Measurements from ENCODE around the gene NPTN. TPM values are rescaled to one million over a fixed set of nuclear protein-coding genes. Genes with fewer than 3 reads are reported as not detected.

The NPTN gene
- total and polyA plus RNA-seq, 9 of the 15 experiments (the other 6 are each of a cell fraction or from before 2014, with no cell fraction given) = 9.6 to 48.5 (median 21.7) TPM

DNA sequence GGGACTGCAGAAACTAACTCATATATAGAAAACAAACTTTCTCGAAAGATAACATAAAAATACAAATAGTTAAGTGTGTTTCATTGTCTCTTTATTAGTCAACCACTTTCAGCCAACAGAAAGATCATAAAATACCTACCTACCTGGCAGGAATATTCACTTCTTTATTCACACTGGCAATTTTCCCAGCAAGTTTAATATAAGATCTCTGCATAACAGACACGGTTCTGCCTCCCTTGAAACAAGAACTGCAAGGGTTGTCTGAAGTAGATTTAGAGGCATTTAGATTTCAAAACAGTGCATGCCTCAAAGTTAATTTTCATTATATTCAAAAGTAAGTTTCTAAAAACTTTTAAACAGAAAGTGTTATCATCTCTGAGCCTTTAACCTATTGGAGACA lies 7.1 kb downstream of the NPTN start:
- CTCF ChIA-PET (ENCODE audit: low intra/inter-chr PET ratio) = no interaction called here

More for the DNA sequence above, 7.1 kb downstream of the NPTN start:
- Histone ChIP-seq H3K4me3 (no peak overlapping the region), H2AFZ (ENCODE audit: low read depth, low read length) (no peak overlapping the region), H3K9ac (ENCODE audit: insufficient read depth in 1 of 2, low read depth in 2 of 2, low read length in 2 of 2) (no peak overlapping the region), H3K79me2 (ENCODE audit: control insufficient read depth, insufficient read depth, low read length) (peaks cover 95% of the 10 kb centered on the region), H4K20me1 (replicated peaks; ENCODE audit: control insufficient read depth, insufficient read depth, low read length) (peaks cover 9% of the 10 kb centered on the region; the same call in 1 of the 2 replicates), H3K9me3 (replicated peaks; ENCODE audit: control insufficient read depth, insufficient read depth, low read depth, low read length) (no peaks in the 10 kb centered on the region), H3K27me3 (ENCODE audit: control insufficient read depth in 2 of 2, insufficient read depth in 2 of 2, low read length in 2 of 2) (no peaks in the 10 kb centered on the region), H3K27ac (ENCODE audit: extremely low read depth, low read depth, low read length) (no peak overlapping the region), H3K4me2 (ENCODE audit: insufficient read depth, low read length) (no peak overlapping the region), H3K9me1 (ENCODE audit: control insufficient read depth, insufficient read depth, low read length) (no peaks in the 10 kb centered on the region), H3K36me3 (ENCODE audit: control insufficient read depth, insufficient read depth, low read length) (no peaks in the 10 kb centered on the region), H3K4me1 (replicated peaks in 1 of 2; ENCODE audit: control insufficient read depth in 2 of 2, insufficient read depth in 2 of 2, low read length in 2 of 2) (peaks cover 7 to 14% of the 10 kb centered on the region in 2 experiments)
- no peak for FAIRE-seq
- in situ Hi-C loops (cut with MboI) (no loop called here), intact Hi-C loops (cut with micrococcal nuclease) (no loop called here)
- POLR2A ChIA-PET = interaction anchor here (0.9 kb wide), 1 partner anchor 9 kb away, joined by 3 read pairs; no protein-coding TSS in a partner anchor
- TF ChIP-seq, protein P1, sequence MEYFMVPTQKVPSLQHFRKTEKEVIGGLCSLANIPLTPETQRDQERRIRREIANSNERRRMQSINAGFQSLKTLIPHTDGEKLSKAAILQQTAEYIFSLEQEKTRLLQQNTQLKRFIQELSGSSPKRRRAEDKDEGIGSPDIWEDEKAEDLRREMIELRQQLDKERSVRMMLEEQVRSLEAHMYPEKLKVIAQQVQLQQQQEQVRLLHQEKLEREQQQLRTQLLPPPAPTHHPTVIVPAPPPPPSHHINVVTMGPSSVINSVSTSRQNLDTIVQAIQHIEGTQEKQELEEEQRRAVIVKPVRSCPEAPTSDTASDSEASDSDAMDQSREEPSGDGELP (CRISPR knock-in tag; IDR thresholded peaks at IDR 0.05; ENCODE audit: borderline replicate concordance) = no peak
- TF ChIP-seq, protein P2, sequence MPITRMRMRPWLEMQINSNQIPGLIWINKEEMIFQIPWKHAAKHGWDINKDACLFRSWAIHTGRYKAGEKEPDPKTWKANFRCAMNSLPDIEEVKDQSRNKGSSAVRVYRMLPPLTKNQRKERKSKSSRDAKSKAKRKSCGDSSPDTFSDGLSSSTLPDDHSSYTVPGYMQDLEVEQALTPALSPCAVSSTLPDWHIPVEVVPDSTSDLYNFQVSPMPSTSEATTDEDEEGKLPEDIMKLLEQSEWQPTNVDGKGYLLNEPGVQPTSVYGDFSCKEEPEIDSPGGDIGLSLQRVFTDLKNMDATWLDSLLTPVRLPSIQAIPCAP (CRISPR knock-in tag; IDR thresholded peaks at IDR 0.05; ENCODE audit: borderline replicate concordance) = no peak
- no peak for TF ChIP-seq TBP (optimal IDR thresholded peaks at IDR 0.05; ENCODE audit: low read depth, low read length)
- no peak for TF ChIP-seq YY1 (IDR thresholded peaks at IDR 0.05; ENCODE audit: borderline replicate concordance in 1 of 3, control insufficient read depth in 1 of 3, extremely low read depth in 1 of 3, insufficient read depth in 3 of 3, insufficient read length in 1 of 3, insufficient replicate concordance in 2 of 3, low read depth in 1 of 3, low read length in 2 of 3)
- TF ChIP-seq POU5F1 (IDR thresholded peaks at IDR 0.05; ENCODE audit: borderline replicate concordance, low read depth, low read length, partially characterized antibody) = no peak
- TF ChIP-seq SMAD1 (IDR thresholded peaks at IDR 0.05; ENCODE audit: low read depth, low read length, partially characterized antibody) = no peak
- TF ChIP-seq CC2D1A (IDR thresholded peaks at IDR 0.05) = no peak
- no peak for TF ChIP-seq SP1 (CRISPR knock-in tag; IDR thresholded peaks at IDR 0.05)
- no peak for DNase-seq (ENCODE audit: extremely low read depth in 1 of 4, low spot score in 3 of 4)
- no TSS peak for BruUV-seq (replicated peaks)
- ATAC-seq = no peak
- 70% methylated on average over 2 of the region's 2 CpGs for WGBS (ENCODE audit: insufficient coverage, low coverage, missing lambda C conversion rate)
